ENCODE results near the gene MTHFD1L. TPM values are rescaled to one million over a fixed set of nuclear protein-coding genes. Genes with fewer than 3 reads are reported as not detected.

The MTHFD1L gene
- total RNA-seq, 1 donor from 2014 or later = 10.4 TPM

DNA sequence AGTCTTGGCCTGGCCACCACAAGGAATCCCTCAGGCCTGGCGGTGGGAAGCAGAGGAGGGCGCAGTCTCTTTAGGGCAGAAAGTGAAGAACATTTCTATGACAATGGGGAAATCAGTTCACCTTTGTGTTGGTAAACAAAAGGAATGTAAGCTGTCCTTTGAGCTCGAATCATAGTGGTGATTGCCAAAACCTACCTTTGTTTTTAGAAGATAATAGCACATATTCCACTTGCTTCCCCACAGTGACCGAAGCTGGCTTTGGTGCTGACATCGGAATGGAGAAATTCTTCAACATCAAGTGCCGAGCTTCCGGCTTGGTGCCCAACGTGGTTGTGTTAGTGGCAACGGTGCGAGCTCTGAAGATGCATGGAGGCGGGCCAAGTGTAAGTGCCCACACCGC is 144.1 kb downstream of the MTHFD1L start:
- Histone ChIP-seq H3K27ac (no peak overlapping the region), H3K4me1 (peaks cover 0 to 10% of the 10 kb centered on the region in 2 donors), H3K9me3 (no peaks in the 10 kb centered on the region), H3K27me3 (no peaks in the 10 kb centered on the region), H3K4me3 (no peak overlapping the region), H3K36me3 (peaks cover 0 to under 1% of the 10 kb centered on the region in 2 donors)
- no peak for DNase-seq (ENCODE audit: low spot score in 2 of 2)
- no peak for TF ChIP-seq CTCF (IDR thresholded peaks at IDR 0.05)
- intact Hi-C loops (cut with DNase I) = loop anchor here (5.0 kb wide), 1 partner anchor 117 kb away; no protein-coding TSS in a partner anchor

DNA sequence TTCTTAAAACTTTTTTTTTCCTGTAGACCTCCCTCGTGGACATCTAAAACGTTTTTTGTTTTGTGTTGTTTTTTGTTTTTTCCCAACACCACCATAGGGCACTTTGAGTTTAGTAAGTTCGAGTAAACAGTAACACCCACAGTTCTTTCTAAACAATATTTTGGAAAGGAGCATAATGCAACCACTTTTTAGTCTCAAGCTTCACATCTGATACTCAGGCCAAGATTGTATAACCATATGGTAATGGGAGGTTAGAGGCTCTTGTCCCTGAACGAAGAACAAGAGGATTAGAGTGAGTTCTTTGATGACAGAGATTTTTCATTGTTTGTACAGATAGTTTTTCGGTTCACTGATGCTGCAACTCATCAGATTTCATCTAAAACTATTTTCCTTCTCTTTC is 144.6 kb downstream of the MTHFD1L start:
- Histone ChIP-seq H3K9me3 (no peaks in the 10 kb centered on the region), H3K36me3 (peaks cover 0 to 3% of the 10 kb centered on the region in 2 donors), H3K4me3 (no peak overlapping the region), H3K4me1 (peaks cover 0 to 6% of the 10 kb centered on the region in 2 donors), H3K27me3 (no peaks in the 10 kb centered on the region), H3K27ac (no peak overlapping the region)
- TF ChIP-seq CTCF (IDR thresholded peaks at IDR 0.05) = no peak
- DNase-seq (ENCODE audit: low spot score in 2 of 2) = no peak
- intact Hi-C loops (cut with DNase I) = loop anchor here (10.0 kb wide), 1 partner anchor 145 kb away; no protein-coding TSS in a partner anchor

- intact Hi-C loops (cut with DNase I) = loop anchor here (10.0 kb wide), 1 partner anchor 142 kb away; no protein-coding TSS in a partner anchor
- TF ChIP-seq CTCF (IDR thresholded peaks at IDR 0.05) = no peak
- no peak overlapping the region for H3K27ac ChIP-seq
Measured at GRCh38 chr6:151012321-151013294, 147.1 kb downstream of the MTHFD1L start.

DNA sequence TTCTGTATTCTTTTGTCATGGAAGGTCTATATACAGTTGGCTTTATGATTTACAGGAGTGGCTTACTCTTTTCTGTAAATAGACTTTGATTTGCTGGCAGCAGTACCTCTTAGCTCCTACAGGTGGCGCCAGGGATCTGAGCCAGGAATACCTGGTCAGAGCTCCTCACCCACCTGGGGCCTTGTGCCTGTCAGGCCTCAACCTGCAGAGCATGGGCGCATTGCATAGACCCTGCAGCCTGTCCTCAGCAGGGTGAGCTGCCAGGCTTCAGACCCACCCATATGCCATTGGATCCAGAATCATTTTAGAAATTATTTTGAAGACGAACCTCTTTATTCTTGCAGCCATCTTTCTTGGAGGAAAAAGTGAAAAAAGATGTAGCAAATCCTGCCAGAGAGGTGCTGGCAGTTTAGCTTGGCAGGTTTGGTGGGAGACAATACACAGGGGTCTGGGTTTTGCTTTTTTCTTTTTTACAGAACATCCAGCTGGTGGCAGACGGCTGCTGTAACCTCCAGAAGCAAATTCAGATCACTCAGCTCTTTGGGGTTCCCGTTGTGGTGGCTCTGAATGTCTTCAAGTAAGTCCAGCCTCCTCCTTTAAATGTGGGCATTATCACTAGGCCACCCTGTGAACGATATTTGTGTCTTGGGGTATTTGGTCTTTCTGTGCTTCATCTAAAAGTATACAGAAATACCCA is 149.1 kb downstream of the MTHFD1L start:
- Histone ChIP-seq H3K9me3 (no peaks in the 10 kb centered on the region), H3K27me3 (no peaks in the 10 kb centered on the region), H3K36me3 (peaks cover 29 to 42% of the 10 kb centered on the region in 2 donors), H3K4me1 (no peaks in the 10 kb centered on the region), H3K4me3 (no peak overlapping the region), H3K27ac (no peak overlapping the region)
- intact Hi-C loops (cut with DNase I) = loop anchor here (1.0 to 10.0 kb wide), 2 partner anchors 140 to 310 kb away; no protein-coding TSS in a partner anchor
- TF ChIP-seq CTCF (IDR thresholded peaks at IDR 0.05) = peak; percentile 90 to 97 (median 97)
- peak in 1 of 2 donors; percentile 76 for DNase-seq (ENCODE audit: low spot score in 2 of 2)

More at GRCh38 chr6:151012321-151013294, 147.1 kb downstream of the MTHFD1L start:
- Histone ChIP-seq H3K27me3 (no peaks in the 10 kb centered on the region), H3K4me1 (no peaks in the 10 kb centered on the region), H3K36me3 (peaks cover 21 to 25% of the 10 kb centered on the region in 2 donors), H3K4me3 (no peak overlapping the region), H3K9me3 (no peaks in the 10 kb centered on the region)
- no peak for DNase-seq (ENCODE audit: low spot score in 2 of 2)

DNA sequence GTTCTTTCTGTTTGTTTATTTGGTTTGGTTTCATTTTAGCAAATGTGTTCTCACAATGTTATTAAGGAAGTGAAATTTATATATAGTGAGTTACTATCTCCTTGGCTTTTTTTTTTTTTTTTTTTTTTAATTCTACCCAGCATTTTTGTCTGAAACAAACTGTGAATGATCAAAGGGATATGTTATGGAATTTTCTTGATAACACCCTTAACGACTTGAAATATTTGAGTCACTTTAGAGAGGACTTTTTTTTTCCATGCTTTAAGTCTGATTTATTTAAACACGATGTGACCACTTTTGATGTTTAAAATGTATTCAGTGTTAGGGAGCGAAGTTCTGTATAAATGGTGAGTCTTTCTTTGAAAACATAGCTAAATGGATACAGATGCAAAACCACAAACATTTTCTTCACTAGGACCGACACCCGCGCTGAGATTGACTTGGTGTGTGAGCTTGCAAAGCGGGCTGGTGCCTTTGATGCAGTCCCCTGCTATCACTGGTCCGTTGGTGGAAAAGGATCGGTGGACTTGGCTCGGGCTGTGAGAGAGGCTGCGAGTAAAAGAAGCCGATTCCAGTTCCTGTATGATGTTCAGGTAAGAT is 149.7 kb downstream of the MTHFD1L start:
- TF ChIP-seq CTCF (IDR thresholded peaks at IDR 0.05) = no peak
- intact Hi-C loops (cut with DNase I) = loop anchor here (10.0 kb wide), 1 partner anchor 140 kb away; no protein-coding TSS in a partner anchor
- Histone ChIP-seq H3K4me1 (no peaks in the 10 kb centered on the region), H3K36me3 (peaks cover 29 to 42% of the 10 kb centered on the region in 2 donors), H3K27ac (no peak overlapping the region), H3K4me3 (no peak overlapping the region), H3K9me3 (no peaks in the 10 kb centered on the region), H3K27me3 (no peaks in the 10 kb centered on the region)
- no peak for DNase-seq (ENCODE audit: low spot score in 2 of 2)
